ELR (cell line): ENCODE measurements around the gene TTC23L.

Experiments
- DNase-seq: peaks from one replicate; pipeline ENCODE4 v3.0.0-alpha.2; 2015; ENCODE audit warnings: low read depth

TTC23L gene

GRCh38 chr5:34833090-34833489 is 5.9 kb upstream of the TTC23L start:
- no peak for DNase-seq

GRCh38 chr5:34833976-34834793 is 4.8 kb upstream of the TTC23L start:
- DNase-seq = no peak

GRCh38 chr5:34834794-34835089 is 4.2 kb upstream of the TTC23L start:
- DNase-seq = no peak

DNA sequence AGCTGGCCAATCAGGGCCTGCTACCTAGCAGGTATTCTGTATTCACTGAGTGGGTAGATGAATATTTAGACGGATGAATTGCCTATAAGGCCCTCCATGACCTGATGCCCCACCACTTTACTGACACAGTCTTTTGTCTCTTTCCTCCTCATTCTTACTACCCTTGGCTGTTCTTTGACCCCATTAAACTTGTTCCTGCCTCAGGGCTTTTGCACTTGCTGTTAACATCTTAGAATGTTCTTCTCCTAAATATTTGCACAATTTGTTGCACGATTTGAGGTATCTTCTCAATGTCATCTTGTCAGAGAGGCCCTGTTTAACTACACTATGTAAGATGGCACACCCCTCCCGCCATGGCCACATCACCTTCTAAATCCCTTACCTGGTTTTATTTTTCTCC is 3.3 kb upstream of the TTC23L start:
- no peak for DNase-seq

DNA sequence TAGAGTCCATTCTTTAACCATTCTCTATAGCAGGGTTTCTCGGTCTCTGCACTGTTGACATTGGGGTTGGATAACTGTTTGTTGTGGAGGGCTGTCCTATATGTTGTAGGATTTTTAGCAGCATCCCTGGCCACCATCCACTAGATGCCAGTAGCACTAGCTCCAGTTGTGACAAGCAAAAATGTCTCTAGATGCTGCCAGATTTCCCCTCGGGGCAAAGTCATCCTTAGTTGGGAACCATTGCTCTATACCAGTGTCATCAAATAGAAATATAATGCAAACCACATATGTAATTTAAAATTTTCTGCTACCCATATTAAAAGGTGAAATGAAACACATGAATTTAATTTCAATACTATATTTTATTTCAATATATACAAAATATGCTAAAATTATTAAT is 2.9 kb downstream of the TTC23L start:
- no peak for DNase-seq

GRCh38 chr5:34842554-34842953 is 3.6 kb downstream of the TTC23L start:
- DNase-seq = no peak

DNA sequence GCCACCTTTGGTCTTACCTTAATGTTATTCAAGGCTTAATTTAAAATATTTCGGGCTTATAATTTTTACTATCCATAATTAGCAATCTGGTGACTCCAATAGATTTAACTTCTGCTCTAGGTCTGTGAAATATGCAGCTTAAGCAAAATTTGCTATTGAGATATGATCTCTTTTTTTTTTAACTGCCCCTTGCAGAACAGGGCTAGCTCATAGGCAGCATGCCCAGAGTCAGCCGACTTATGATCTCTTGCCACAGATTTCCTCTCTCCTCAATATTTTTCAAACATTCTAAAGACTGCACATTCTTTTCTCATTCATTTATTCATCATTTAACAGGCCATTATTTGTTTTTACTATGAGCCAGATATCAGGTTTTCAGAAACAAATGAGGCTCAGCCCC is 4.5 kb downstream of the TTC23L start:
- no peak for DNase-seq

- no peak for DNase-seq
These were observed 5.1 kb downstream of the TTC23L start for GRCh38 chr5:34844106-34844505.

GRCh38 chr5:34844999-34845398 is 6.0 kb downstream of the TTC23L start:
- DNase-seq = no peak

- DNase-seq = no peak
These were observed 8.1 kb downstream of the TTC23L start for GRCh38 chr5:34847056-34847455.

DNA sequence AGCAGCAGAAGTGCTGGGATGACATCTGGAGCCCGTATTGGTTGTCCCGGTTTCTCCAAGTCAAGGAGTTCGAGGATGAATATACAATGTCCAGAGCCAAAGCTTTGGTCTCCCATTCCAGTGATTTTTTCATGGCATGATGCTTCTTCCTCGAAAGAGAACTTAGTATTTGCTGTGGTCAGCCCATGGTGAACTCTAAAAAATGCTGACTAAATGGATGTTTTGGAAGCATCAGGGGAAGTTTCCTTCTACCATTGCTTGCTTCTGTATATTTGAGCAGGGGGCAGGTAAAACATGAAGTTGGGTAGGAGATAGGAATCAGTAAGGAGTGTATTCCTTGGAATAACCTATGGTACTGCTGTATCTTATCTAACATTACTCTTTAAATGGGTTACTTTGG is 8.6 kb downstream of the TTC23L start:
- no peak for DNase-seq

- no peak for DNase-seq
These were observed 9.3 kb downstream of the TTC23L start for GRCh38 chr5:34848230-34848629.

DNA sequence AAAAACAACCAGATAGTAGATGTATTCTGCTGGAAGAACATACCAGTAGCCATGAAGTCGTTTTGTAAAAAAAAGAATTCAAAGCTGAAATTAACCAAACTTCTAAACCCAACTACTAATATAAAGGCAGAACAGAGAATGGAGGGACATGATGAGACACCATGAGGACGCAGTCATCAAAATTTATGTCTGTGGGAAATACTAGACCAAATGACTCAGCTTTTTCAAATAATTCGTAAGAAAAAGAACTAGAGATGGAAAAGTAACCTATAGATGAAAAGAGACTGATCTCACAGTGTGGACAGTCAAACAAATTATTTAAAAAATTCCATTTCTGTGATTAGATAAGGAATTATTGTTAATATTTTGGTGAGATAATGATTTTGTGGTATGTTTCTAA is 10.3 kb downstream of the TTC23L start:
- DNase-seq = peak; percentile 33

- no peak for DNase-seq
These were observed 15.7 kb downstream of the TTC23L start for GRCh38 chr5:34854459-34855174.

GRCh38 chr5:34857161-34857560 is 18.2 kb downstream of the TTC23L start:
- no peak for DNase-seq

- no peak for DNase-seq
These were observed 18.9 kb downstream of the TTC23L start for GRCh38 chr5:34857894-34858293.

- no peak for DNase-seq
These were observed 19.8 kb downstream of the TTC23L start for GRCh38 chr5:34858790-34859189.

GRCh38 chr5:34859253-34859652 is 20.3 kb downstream of the TTC23L start:
- DNase-seq = no peak

DNA sequence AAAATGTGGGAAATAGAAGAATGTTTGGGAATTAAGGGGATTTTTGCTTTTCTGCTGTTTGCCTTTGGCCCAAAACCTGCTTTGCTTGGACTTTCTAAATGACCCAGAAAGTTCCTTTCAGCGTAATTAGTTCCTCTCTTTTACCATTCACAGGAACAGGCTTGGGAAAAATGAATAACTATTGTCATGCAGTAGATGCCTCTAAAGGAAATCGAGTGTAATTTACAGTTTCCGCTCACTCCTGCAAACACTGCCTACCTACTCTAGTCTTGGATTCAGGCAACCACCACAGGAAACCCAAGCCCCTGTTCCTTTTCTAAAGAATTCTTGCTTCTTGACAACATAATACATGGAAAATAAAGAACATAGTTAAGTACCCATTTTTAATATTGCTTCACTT is 25.0 kb downstream of the TTC23L start:
- DNase-seq = no peak

DNA sequence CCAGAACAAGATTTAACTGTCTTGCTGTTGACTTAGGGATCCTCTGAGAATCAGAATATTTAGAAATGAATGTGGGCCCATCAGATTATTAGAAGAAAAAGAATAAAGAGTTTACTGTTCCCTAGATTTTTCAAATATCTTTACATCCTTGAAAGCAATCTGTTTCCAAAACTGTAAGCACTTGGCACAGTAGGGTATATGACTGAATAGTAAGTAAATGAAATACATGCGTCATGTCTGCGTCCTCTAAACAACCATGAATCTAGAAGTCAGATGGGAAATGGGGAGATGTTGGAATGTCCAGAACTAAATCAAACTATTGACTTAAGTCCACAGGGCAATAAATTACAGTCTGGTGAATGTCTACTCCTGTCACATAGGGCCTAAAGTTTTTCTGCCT is 26.1 kb downstream of the TTC23L start:
- no peak for DNase-seq

- DNase-seq = no peak
These were observed 28.1 kb downstream of the TTC23L start for GRCh38 chr5:34866989-34867471.

DNA sequence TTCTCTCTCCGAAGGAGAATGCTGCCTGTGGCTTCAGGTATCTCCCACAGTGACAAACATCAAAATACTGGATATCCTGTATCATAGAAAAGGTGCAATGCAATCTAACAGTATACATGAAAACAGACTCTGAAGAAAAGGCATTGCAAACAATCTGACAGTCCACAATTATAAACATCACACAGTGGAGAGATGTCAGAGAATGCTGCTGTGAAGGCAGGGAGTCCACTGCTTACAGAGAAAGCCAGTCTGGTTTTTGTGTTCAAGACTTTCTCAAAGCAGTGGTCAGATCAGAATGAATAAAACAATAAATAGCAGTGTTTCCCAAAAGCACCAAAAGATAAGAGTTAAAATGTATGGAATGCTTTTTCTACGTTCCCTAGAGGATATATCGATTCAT is 28.7 kb downstream of the TTC23L start:
- no peak for DNase-seq

GRCh38 chr5:34868791-34869190 is 29.8 kb downstream of the TTC23L start:
- no peak for DNase-seq

GRCh38 chr5:34869256-34869655 is 30.3 kb downstream of the TTC23L start:
- DNase-seq = no peak
